Right ventricle myocardium inferior (tissue), 1 donor: Measurements from ENCODE around the gene ARG2. TPM values are rescaled to one million over a fixed set of nuclear protein-coding genes. Genes with fewer than 3 reads are reported as not detected.
A peak's percentile ranks its signal among the peaks of the same experiment; 100 is the strongest.

Experiments used
- ATAC-seq: fragments of 200-7000 bp; cut with Tn5 transposase; one replicate; pipeline ENCODE4 v1.9.1; 2020; ENCODE audit warnings: mild to moderate bottlenecking, moderate library complexity
- DNase-seq: peaks from one replicate; pipeline ENCODE4 v3.0.0; 2021; ENCODE audit errors: missing footprints
- intact Hi-C: fragments of 100-400 bp; cut with DNase I; formaldehyde crosslinking; loops from one replicate; pipeline ENCODE4 v1.11.0; 2022
- long read RNA-seq: library from polyadenylated mRNA; unstranded; transcript quantifications from one replicate; pipeline ENCODE4 v2.0.0, GENCODE V29; 2021
- total RNA-seq: library from RNA; stranded (reverse); fragmentation: NEBNext Ultra II Directional; extraction: Animal tissue kit (Norgen Biotek cat#: 25700); gene quantifications from one replicate; pipeline ENCODE4 v1.2.1, GENCODE V29; 2021
- donor health status: DM: no; HTN: yes; CAD: no; lungs with severe emphysema.

ARG2 gene
- 1.3 TPM for total RNA-seq
- long read RNA-seq: 0 reads

DNA sequence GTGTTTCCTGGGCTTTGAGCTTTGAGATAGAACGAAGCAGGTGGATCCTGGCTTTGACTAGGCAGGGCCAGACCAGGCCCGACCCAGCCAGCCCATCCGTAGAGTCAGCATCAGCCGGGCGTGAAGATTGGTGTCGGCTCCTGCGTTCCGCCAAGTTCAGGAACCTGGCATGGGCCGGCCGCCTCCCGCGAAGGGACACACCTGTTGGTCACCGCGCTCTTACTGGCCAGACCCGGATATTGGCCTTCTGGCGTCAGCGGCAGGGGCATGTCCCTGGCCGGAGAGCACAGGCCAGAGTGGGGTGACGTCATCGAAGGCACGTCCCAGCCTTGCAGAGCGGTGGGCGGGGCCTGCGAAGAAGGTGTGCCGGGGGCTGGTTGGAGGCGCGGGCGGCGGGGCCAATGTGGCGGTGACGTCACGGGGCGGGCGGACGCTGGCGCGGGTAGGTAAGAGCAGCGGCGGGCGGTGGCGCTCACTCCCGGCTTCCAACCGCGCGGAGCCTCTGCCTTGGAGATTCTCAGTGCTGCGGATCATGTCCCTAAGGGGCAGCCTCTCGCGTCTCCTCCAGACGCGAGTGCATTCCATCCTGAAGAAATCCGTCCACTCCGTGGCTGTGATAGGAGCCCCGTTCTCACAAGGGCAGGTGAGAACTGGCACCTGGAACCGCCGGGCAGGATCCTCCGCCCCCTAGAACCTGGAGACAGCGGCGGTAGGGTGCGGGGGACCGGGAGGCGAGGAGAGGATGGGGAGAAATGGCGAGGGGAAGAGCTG lies at the start of gene ARG2:
ARG2 (plus strand) TSS at position 475 of the 771 bp plus-strand sequence; CDS start at position 533, 58 bp downstream.
- DNase-seq (peak; percentile 99), ATAC-seq (peak; percentile 98)
- intact Hi-C loops: loop anchor here (2.0 kb wide), 3 partner anchors 19 to 85 kb away; partner anchors contain the start of gene PIGH

DNA sequence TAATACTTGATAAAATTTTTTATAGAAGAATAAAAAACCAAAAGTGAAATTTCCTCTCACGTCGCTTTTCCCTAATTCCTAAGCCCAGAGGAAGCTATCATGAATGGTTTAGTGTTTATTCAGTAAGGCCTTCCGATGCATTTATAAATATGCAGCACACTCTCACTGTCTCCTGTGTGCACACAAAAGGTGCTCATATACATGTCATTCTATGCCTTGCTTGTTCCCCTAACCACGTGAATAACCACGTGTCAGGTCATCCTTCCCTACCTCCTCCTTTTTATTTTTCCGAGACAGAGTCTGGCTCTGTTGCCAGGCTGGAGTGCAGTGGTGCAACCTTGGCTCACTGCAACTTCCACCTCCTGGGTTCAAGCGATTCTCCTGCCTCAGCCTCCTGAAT lies 49.3 kb upstream of the ARG2 start:
- no peak for DNase-seq
- intact Hi-C loops: loop anchor here (5.0 kb wide), 1 partner anchor 43 kb away; no protein-coding TSS in a partner anchor
- no peak for ATAC-seq

DNA sequence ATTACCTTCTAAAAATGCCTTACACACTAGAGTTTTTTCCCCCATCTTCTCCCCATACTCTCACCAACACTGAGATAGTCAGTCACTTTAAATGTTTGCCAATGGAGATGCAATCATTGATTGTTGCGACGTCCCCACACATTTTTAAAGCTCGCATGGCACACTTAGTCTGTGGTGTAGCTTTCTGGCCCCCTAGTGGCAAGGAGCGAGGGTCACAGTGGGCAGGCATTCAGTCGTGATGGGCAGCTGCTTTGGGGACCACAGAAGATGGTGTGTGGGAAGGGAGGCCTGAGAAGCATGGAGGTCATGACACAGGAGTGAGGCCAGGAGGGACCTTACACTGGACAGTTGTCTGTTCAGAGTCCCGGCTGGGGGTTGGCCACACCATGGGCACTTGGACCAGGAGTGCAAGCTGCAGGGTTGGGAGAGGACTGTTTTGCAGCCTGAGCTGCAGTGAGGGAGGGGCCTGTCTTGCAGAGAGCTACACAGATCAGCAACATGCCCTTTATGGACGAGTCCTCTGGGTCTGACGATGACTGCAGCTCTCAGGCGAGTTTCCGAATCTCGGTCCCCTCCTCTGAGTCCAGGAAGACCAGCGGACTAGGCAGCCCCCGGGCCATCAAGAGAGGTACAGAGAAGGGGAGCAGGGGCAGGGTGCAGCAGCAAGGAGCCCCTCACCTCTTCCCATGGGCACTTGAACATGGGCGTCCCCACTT lies 48.3 kb upstream of the ARG2 start:
- intact Hi-C loops: loop anchor here (1.0 to 5.0 kb wide), 2 partner anchors 44 to 144 kb away; no protein-coding TSS in a partner anchor
- peak; percentile 68 for ATAC-seq
- no peak for DNase-seq

DNA sequence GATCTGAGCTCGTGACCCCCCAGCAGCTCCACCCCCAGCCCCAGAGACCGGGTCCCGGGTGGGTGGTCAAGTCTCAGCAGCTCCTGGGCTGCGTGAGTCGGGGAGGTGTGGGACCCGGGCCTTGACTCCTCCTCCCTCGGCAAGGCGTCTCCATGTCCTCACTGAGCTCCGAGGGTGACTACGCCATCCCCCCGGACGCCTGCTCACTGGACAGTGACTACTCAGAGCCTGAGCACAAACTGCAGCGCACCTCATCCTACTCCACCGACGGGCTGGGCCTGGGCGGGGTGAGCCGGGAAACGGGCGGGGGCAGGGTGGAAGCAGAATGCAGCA lies 47.8 kb upstream of the ARG2 start:
- intact Hi-C loops: loop anchor here (1.0 to 5.0 kb wide), 2 partner anchors 45 to 145 kb away; no protein-coding TSS in a partner anchor
- ATAC-seq (no peak), DNase-seq (no peak)

DNA sequence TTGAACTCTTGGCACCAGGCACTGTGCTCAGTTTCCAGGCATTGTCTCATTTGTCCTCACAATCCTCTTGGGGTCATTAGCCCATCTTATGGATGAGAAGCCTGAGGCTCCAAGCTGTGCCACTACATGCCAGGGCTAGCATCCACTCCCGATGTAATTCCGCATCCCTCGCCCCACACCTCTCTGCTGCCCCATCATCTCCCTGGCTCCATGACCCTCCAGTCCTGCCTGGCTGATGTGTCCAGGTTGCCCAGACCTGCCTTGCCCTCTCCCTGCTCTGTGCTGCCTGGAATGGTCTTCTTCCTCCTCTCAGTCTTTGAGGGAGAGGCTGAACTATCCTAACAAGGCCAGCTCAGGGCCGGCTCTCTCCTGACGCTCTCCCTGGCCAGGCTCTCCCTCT lies 47.1 kb upstream of the ARG2 start:
- intact Hi-C loops: loop anchor here (5.0 kb wide), 1 partner anchor 45 kb away; no protein-coding TSS in a partner anchor
- DNase-seq (no peak), ATAC-seq (no peak)

DNA sequence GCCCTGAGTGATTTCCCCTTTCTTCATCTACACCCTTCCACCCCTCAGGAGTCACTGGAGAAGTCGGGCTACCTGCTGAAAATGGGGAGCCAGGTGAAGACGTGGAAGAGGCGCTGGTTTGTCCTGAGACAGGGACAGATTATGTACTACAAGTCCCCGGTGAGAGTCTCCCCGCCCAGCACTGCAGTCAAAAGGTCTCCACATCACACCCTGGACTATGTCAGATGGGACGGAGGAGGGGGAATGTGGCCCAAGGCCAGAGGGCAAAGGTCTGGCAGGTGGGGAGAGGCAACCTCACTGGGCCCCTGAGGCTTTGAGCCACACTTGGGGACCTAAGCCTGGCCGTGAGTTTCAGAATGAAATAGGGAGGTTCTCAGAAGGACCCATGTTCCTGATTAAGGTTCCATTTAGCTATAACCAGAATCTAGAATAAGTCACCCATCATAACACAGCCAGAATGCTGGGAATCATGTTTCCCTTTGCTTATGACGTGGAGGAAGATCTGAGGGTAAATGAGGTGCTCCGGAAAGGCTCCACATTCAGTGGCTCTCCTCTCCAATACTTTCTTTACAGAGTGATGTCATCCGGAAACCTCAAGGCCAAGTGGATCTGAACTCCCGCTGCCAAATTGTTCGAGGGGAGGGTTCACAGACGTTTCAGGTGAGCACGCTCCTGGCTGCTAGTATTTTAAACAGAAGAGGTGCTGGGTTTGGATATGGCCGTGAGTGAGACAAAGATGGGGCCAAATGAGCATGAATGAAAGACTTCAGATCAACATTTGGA lies 46.3 kb upstream of the ARG2 start:
- no peak for ATAC-seq
- intact Hi-C loops: loop anchor here (5.0 kb wide), 1 partner anchor 46 kb away; no protein-coding TSS in a partner anchor
- DNase-seq: no peak

DNA sequence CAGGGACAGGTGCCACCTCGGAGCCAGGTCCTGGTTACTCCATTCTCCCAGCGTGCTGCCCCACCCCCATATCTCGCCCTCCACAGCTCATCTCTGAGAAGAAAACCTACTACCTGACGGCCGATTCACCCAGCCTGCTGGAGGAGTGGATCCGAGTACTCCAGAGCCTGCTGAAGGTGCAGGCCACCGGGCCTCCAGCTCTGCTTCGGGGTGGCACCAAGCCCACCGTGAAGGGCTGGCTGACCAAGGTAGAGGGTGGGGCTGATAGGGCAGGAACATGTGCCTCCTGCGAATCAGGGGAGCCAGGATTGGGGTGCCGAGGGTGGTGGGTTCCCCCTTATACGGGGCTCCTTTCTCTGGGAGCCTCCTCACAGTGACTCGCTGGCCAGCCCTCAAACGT lies 45.6 kb upstream of the ARG2 start:
- DNase-seq (no peak), ATAC-seq (no peak)
- intact Hi-C loops: loop anchor here (5.0 kb wide), 1 partner anchor 47 kb away; no protein-coding TSS in a partner anchor

DNA sequence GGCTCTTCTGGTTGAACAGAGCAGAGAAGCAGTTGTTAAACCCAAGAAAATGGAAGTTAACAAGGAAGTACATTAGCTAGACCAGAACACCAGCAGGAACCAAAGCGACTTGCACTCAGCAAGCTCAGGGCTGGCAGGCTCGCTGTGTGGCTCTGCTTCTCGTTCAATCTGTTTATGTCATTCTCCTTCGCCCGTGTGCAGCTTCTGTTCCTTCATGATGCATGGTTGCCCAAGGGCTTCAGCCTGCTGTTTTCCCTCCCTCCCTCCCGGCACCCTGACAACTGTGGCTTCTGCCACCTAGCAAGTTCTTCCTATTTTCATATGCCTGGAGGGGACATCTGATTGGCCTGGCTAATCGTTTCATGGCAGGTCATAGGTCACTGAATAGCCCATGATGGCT lies 44.9 kb upstream of the ARG2 start:
- DNase-seq (no peak), ATAC-seq (no peak)
- intact Hi-C loops: loop anchor here (5.0 kb wide), 1 partner anchor 48 kb away; no protein-coding TSS in a partner anchor

DNA sequence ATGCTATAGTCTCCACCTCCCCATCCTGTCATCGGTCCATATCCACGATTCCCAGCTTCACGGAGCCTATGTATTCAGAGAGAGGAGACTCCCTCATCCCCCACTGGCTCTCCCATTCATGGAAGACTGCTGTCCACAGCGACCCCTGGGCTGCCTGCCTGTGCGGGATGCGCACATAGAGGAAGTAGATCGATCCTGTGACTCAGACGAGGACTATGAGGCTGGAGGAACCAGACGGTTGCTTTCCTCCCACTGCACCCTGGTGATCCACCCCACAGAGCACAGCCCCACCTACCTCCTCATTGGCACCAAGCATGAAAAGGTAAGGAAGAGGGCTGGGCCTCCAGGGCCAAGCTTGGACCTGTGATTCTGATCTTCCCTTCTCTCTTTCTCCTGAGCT lies 44.0 kb upstream of the ARG2 start:
- intact Hi-C loops: no loop called here
- DNase-seq: no peak
- ATAC-seq: no peak

DNA sequence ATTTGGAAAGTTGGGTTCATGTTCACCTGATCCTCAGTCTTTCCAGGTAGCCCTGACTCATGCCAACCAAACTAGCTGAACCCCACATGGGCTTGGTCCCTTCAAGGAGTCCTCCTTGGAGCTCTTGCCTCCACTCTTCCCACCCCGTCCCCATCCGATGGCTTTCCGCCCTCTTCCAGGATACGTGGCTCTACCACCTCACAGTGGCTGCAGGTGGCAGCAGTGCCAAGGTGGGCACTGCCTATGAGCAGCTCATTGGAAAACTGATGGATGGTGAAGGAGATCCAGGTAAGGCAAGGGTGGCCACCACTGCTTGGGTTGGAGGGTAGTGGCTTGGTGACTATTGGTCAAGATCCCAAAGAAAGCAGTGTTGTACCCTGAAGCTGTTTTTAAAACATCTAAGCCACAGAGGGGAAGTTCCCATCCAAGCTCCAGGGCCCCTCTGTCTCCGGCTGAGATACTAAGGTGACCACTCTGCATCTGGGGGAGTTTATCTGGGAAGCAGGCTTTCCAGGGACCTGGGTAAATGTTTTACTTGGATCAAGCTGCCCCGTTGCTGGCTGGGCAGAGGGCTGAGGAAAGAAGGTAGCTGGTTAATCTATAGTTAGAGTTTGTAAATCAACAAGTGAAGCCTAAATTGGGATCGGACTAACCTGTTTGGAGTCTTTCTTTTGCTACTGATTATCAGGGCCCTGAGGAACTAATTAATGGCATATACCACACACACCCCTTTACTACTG lies 43.3 kb upstream of the ARG2 start:
- DNase-seq (no peak), ATAC-seq (no peak)
- intact Hi-C loops: no loop called here

DNA sequence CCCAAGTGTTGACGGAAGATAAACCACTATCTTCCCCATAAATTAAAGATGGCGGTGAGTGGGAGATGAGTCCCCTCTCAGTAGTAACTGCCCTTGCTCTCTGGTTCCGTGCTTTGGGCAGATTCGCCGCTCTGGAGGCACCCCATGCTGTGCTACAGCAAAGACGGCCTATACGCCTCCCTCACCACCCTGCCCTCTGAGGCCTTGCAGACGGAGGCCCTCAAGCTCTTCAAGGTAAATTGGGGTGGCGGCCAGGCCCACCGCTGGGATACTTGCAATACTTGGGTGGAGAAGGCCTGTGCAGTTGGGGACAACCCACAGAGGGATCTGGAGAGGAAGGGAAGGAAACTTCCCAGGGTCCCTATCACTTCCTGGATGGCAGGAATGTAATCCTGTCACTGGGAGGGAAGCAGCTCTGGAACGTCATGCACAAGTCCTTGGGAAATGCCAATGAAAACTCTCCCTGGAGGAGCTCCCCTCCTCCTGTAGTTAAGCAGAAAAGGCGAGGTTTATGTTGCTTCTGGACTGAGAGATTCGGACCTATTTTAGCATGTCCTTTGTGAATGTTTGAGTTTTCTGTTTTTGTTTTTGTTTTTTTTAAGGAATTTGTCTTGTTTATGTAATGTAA lies 42.4 kb upstream of the ARG2 start:
- DNase-seq (no peak), ATAC-seq (no peak)
- intact Hi-C loops: no loop called here

DNA sequence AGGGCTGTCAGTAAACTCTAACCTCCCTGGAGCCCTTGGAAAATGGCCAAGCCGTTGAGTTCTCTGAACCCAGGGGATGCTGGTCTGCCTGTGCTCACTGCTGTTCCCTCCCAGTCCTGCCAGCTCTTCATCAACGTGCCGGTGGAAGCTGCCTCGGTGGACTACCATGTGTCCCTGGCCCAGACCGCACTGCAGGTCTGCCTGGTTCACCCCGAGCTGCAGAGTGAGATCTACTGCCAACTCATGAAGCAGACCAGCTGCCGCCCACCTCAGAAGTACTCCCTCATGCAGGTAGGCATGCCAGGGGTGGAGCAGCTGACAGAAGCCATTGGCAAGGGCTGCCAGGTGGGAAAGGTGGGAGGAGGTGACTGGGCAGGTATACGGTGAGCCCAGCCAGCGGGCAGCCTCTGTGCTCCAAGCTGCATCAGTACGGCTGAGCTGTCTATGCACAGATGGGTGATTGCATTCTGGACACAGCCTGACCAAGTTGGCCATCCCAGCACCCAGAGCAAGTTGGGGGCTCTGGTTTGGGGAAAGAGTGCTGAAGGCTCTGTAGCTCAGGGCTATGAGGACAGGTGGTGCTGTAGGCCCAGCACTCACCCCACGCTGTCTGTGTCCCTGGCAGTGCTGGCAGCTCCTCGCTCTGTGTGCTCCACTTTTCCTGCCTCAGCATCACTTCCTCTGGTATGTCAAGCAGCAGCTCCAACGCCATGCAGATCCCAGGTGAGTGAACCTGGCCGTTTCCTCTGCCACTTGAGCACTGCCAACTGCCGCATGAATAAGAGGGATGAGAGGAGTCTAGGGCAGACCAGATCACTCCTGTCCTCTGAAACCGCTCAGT lies 41.6 kb upstream of the ARG2 start:
- ATAC-seq: no peak
- no peak for DNase-seq
- intact Hi-C loops: no loop called here

DNA sequence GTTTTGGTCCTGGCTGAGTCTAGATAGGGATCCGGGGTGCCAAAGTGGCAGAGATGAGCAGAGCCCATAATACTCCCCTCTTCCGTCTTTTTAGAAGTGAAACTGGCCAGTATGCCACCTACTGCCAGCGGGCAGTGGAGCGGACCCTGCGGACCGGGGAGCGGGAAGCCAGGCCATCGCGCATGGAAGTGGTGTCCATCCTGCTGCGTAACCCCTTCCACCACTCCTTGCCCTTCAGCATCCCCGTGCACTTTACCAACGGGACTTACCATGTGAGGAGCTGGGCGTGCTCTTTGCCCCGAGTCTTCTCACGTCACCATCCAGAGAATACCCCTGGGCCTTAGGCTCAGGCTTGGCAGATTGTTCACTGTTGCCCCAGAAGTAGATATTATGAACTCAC lies 40.7 kb upstream of the ARG2 start:
- DNase-seq: no peak
- intact Hi-C loops: no loop called here

DNA sequence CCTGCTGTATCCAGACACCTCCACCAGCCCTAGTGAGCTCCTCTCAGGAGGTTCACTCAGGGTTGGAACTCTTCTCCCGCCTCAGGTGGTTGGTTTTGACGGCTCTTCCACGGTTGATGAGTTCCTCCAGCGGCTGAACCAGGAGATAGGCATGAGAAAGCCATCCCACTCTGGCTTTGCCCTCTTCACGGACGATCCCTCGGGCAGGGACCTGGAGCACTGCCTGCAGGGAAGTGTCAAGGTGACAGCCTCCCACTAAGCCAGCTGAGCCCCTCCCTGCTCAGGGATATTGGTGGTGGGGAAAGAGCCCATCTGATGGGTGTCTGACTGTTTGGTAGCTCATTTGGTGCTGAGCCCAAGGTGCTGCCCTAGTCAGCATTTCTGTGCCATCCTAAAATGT lies 40.1 kb upstream of the ARG2 start:
- DNase-seq (no peak), ATAC-seq (no peak)
- intact Hi-C loops: no loop called here

More for the DNA sequence above, 40.7 kb upstream of the ARG2 start:
- ATAC-seq: no peak

DNA sequence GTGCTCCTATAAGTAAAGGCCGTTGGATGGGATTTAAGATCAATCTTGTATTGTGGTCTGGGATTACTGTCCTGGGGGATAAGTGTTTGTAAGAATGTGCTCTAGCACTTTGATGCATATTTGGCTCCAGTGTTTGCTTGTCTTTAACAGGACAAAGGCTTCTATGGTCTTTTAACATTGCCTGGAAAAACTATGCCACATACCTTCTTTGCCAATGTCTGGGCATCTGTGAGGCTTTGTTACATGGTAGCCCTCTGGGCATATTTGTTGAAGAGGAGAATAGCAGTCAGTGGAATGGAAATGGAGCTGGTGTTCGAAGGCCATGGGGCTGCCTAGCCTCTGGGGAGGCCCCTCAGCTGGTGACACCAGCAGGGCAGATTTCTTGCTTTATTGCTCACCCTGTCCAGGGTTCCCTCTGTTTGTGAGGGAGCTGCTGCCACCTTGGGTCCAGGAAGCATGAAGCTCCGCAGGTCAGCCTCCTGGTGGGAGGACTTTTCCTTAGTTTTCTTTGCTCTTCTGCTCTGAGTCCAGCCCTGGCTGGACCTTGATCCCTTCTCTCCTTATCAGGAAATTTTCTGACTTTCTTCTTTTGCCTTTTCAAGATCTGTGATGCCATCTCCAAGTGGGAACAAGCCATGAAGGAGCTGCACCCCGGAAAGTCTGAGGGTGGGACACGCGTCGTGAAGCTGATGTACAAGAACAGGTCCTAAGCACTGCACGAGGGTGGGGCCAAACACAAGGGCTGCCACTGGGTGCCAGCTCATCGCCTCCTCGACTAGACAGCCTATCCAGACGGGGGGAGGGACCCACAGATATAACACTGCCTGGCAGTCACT lies 39.2 kb upstream of the ARG2 start:
- ATAC-seq (no peak), DNase-seq (no peak)
- intact Hi-C loops: no loop called here

DNA sequence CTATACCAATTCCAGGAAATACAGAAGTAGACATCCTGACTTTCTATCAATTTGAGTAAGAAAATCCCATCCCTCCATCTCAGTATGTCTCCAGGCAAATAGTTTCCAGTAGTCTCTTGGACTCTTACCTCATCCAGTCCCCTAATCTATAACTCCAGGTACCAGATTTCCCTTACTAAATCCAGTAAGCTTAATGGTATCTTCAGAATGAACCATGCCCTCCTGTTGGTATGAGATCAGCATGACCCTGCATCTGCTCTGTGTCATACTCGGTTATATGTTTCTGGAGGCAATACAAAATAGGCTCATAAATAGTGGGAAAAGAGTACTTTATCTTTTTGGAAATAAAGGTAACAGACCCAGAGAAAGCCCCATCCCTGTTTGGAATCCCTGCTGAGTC lies 38.1 kb upstream of the ARG2 start:
- ATAC-seq: no peak
- intact Hi-C loops: no loop called here
- no peak for DNase-seq
